ENCODE measurements around the gene GET4.

GET4 gene

GRCh38 chr7:894927-895450, 18.6 kb downstream of the GET4 start:
- no peak overlapping the region for H3K27ac ChIP-seq
- TF ChIP-seq CTCF (IDR thresholded peaks at IDR 0.05) (no peak), ZFX (IDR thresholded peaks at IDR 0.05; ENCODE audit: borderline replicate concordance) (no peak)

GRCh38 chr7:895451-896052, 19.2 kb downstream of the GET4 start:
- TF ChIP-seq CTCF (IDR thresholded peaks at IDR 0.05) = no peak
- TF ChIP-seq ZFX (IDR thresholded peaks at IDR 0.05; ENCODE audit: borderline replicate concordance) = no peak
- no peak overlapping the region for H3K27ac ChIP-seq

- H3K27ac ChIP-seq = no peak overlapping the region
- no peak for TF ChIP-seq CTCF (IDR thresholded peaks at IDR 0.05)
- TF ChIP-seq ZFX (IDR thresholded peaks at IDR 0.05; ENCODE audit: borderline replicate concordance) = no peak
These were observed 20.2 kb downstream of the GET4 start for GRCh38 chr7:896346-897075.

GRCh38 chr7:897086-897485, 20.7 kb downstream of the GET4 start:
- no peak for TF ChIP-seq CTCF (IDR thresholded peaks at IDR 0.05)
- no peak for TF ChIP-seq ZFX (IDR thresholded peaks at IDR 0.05; ENCODE audit: borderline replicate concordance)
- H3K27ac ChIP-seq = no peak overlapping the region

- no peak overlapping the region for H3K27ac ChIP-seq
- TF ChIP-seq ZFX (IDR thresholded peaks at IDR 0.05; ENCODE audit: borderline replicate concordance) (no peak), CTCF (IDR thresholded peaks at IDR 0.05) (no peak)
These were observed 21.5 kb downstream of the GET4 start for GRCh38 chr7:897771-898376.

GRCh38 chr7:898460-898854, 22.1 kb downstream of the GET4 start:
- TF ChIP-seq ZFX (IDR thresholded peaks at IDR 0.05; ENCODE audit: borderline replicate concordance) (no peak), CTCF (IDR thresholded peaks at IDR 0.05) (no peak)
- H3K27ac ChIP-seq = no peak overlapping the region

Measured in 22Rv1 (cell line).